Sigmoid colon (tissue), 7 donors: ENCODE measurements around the gene ACTL6B. TPM values are rescaled to one million over a fixed set of nuclear protein-coding genes. Genes with fewer than 3 reads are reported as not detected.

Experiments
- DNase-seq: peaks from one replicate; pipeline ENCODE4 v3.0.0-alpha.2; 2019
- H3K27ac ChIP-seq, 4 donors: fragments of 200-600 bp; sonication (generic); one replicate each; pipeline ENCODE4 v1.5.1; 2016 to 2019; ENCODE audit warnings: mild to moderate bottlenecking in 1 of 4
- H3K27me3 ChIP-seq, 3 donors: fragments of 200-600 bp; sonication (generic); one replicate each; pipeline ENCODE4 v1.5.1; 2019; ENCODE audit warnings: mild to moderate bottlenecking in 1 of 3
- H3K36me3 ChIP-seq, 4 donors: fragments of 200-600 bp; sonication (generic); one replicate each; pipeline ENCODE4 v1.5.1; 2016 to 2019
- H3K4me1 ChIP-seq, 4 donors: fragments of 200-600 bp; sonication (generic); one replicate each; pipeline ENCODE4 v1.5.1; 2017 to 2019
- H3K4me3 ChIP-seq, 4 donors: fragments of 200-600 bp; sonication (generic); one replicate each; pipeline ENCODE4 v1.5.1; 2017 to 2019; ENCODE audit warnings: mild to moderate bottlenecking in 2 of 4, moderate library complexity in 1 of 4
- H3K9me3 ChIP-seq, 4 donors: fragments of 200-600 bp in 3 of 4; sonication (generic) in 3 of 4; one replicate each; pipeline versions ENCODE4 v1.5.1 to v1.6.1; 2013 to 2019
- EP300 ChIP-seq, 4 donors: sonication (generic); formaldehyde crosslinking; IDR thresholded peaks; one replicate each; pipeline ENCODE4 v1.6.1; 2017; ENCODE audit warnings: antibody characterized with exemption in 4 of 4
- POLR2A ChIP-seq, 2 donors: fragments of 450-650 bp; IDR thresholded peaks; one replicate each; pipeline ENCODE4 v1.6.1; 2016; ENCODE audit warnings: antibody characterized with exemption in 2 of 2, mild to moderate bottlenecking in 2 of 2, moderate library complexity in 2 of 2
- POLR2AphosphoS5 ChIP-seq, 4 donors: sonication (generic); formaldehyde crosslinking; IDR thresholded peaks; one replicate each; pipeline ENCODE4 v1.6.1; 2017; ENCODE audit warnings: antibody characterized with exemption in 4 of 4
- WGBS, 2 donors: extraction: QIAGEN DNeasy Blood & Tissue Kit; methylation state at CpG; one replicate each; pipeline ENCODE4 v1.1.7; 2013; 5-methylcytosine and 5-hydroxymethylcytosine counted together
- intact Hi-C: fragments of 100-400 bp; cut with DNase I; formaldehyde crosslinking; loops from one replicate; pipeline ENCODE4 v1.15.1; 2023
- polyA plus RNA-seq, 3 donors: library from polyadenylated mRNA; stranded (reverse); fragments of 200-250 nt; gene quantifications; one replicate each; pipeline ENCODE4 v1.2.3, GENCODE V29; 2013
- total RNA-seq, 4 donors: library from RNA; depleted of rRNA; stranded (reverse); fragments of >200 nt; gene quantifications; one replicate each; pipeline ENCODE4 v1.1.0, GENCODE V29; 2016
- TF ChIP-seq, protein P1 (sequence below), 4 experiments: fragments of 450-650 bp in 3 of 4; fragments of 200-600 bp in 1 of 4; IDR thresholded peaks; one replicate each; pipeline ENCODE4 v1.5.1; 2016 to 2019; ENCODE audit warnings: antibody characterized with exemption in 4 of 4, mild to moderate bottlenecking in 3 of 4, moderate library complexity in 2 of 4
- donor health status: healthy with polysubstance abuse.
- donor health status: Bipolar disorder and iron deficiency.
- donor health status: healthy.

ACTL6B gene
- total and polyA plus RNA-seq, 7 donors: 0.58 to 0.71 (median 0.68) TPM; not detected in 4

DNA sequence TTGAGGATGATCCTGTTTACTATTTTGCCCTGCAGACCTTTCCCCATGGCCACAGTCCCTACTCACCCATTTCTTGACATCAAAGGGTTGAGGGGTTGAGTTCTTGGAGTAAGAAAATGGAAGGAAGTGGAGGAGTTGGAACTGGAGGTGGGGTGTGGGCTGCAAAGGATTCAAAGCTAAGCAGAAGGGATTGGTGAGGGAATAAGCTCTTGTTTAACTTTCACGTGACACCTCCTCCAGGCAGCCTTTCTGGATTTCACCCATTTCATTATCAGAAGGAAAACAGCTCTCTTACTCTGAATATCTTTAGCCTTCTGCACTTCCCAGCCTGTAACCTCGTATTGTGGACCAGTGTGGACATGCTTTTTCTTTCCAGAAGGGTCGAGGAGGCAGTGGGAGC lies 30.2 kb downstream of the ACTL6B start:
- H3K4me3 ChIP-seq: peak overlapping the region in 3 of 4 donors; percentile 23 to 41 (median 30)
- 13 to 20% methylated on average over 3 of the region's 3 CpGs for WGBS, 2 donors
- no peaks in the 10 kb centered on the region for H3K9me3 ChIP-seq
- peaks cover 0 to 13% (median 11%) of the 10 kb centered on the region in 4 donors for H3K4me1 ChIP-seq
- H3K27me3 ChIP-seq: peaks cover 0 to 11% (median 8%) of the 10 kb centered on the region in 3 donors
- H3K27ac ChIP-seq: no peak overlapping the region
- TF ChIP-seq, protein P1, sequence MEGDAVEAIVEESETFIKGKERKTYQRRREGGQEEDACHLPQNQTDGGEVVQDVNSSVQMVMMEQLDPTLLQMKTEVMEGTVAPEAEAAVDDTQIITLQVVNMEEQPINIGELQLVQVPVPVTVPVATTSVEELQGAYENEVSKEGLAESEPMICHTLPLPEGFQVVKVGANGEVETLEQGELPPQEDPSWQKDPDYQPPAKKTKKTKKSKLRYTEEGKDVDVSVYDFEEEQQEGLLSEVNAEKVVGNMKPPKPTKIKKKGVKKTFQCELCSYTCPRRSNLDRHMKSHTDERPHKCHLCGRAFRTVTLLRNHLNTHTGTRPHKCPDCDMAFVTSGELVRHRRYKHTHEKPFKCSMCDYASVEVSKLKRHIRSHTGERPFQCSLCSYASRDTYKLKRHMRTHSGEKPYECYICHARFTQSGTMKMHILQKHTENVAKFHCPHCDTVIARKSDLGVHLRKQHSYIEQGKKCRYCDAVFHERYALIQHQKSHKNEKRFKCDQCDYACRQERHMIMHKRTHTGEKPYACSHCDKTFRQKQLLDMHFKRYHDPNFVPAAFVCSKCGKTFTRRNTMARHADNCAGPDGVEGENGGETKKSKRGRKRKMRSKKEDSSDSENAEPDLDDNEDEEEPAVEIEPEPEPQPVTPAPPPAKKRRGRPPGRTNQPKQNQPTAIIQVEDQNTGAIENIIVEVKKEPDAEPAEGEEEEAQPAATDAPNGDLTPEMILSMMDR (IDR thresholded peaks at IDR 0.05): no peak
- TF ChIP-seq POLR2AphosphoS5 (IDR thresholded peaks at IDR 0.05) (no peak), EP300 (IDR thresholded peaks at IDR 0.05) (no peak), POLR2A (IDR thresholded peaks at IDR 0.05) (no peak)
- intact Hi-C loops: loop anchor here (5.0 kb wide), 1 partner anchor 46 kb away; the partner anchor contains the start of gene GNB2
- no peak for DNase-seq
- no peaks in the 10 kb centered on the region for H3K36me3 ChIP-seq

DNA sequence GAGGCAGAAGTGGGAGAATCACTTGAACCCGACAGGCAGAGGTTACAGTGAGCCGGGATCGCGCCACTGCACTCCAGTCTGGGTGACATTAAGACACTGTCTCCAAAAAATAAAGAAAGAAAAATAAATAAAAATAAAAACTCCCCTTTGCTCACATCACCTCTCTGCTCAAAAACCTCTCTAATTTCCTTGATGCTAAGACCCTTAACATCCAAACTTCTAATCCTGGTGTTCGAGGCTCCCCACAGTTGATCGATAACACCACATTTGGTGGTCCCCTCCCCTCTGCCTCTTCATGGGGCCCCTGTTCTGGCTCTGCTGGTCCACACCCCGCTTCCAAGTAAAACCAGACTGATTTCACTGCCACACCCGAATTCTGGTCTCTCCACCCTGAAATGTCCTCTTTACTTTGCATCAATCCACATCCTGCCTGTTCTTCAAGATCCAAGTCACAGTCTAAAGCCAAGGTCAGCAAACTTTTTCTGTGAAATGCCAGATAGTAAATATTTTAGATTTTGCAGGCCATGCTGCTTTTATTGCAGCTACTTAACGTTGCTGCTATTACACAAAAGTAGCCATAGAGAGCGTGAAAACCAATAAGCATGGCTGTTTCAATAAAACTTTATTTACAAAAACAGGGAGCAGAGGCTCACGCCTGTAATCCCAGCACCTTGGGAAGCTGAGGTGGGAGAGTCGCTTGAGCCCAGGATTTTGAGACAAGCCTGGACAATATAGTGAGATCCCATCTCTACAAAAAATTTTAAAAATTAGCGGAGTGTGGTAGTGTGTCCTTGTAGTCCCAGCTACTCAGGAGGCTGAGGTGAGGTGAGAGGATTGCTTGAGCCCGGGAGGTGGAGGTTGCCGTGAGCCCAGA lies 32.1 kb downstream of the ACTL6B start:
- no peaks in the 10 kb centered on the region for H3K36me3 ChIP-seq
- no peak for DNase-seq
- peaks cover 0 to 13% (median 11%) of the 10 kb centered on the region in 4 donors for H3K4me1 ChIP-seq
- WGBS, 2 donors: 74 to 88% methylated on average over 15 of the region's 15 CpGs
- H3K27me3 ChIP-seq: peaks cover 0 to 11% (median 8%) of the 10 kb centered on the region in 3 donors
- intact Hi-C loops: no loop called here
- H3K4me3 ChIP-seq: no peak overlapping the region
- no peak overlapping the region for H3K27ac ChIP-seq
- H3K9me3 ChIP-seq: no peaks in the 10 kb centered on the region
- TF ChIP-seq POLR2A (IDR thresholded peaks at IDR 0.05) (no peak), EP300 (IDR thresholded peaks at IDR 0.05) (no peak), POLR2AphosphoS5 (IDR thresholded peaks at IDR 0.05) (no peak)
- TF ChIP-seq, protein P1 (IDR thresholded peaks at IDR 0.05): no peak

DNA sequence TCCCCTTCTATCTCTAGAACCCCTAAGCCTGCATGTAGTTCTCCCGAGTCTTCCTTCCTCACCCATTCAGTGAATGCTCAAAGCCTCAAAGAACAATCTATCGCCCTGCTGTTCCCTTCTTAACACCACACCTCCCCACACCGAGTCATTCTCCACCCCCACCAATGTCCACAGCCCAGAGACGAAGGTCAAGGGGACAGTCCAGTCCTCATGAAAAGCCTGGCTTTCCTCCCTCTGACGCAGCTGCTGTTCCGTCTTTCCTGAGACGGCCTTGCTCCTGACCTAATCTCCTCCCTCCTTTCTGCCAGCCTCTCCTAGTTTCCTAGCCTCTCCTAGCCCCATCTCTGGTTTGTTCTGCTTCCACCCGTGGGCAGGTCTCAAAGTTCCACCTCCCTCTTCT lies 34.7 kb downstream of the ACTL6B start:
- no peaks in the 10 kb centered on the region for H3K9me3 ChIP-seq
- H3K4me1 ChIP-seq: peaks cover 0 to 6% (median 5%) of the 10 kb centered on the region in 4 donors
- peaks cover 0 to 2% (median 0%) of the 10 kb centered on the region in 3 donors for H3K27me3 ChIP-seq
- intact Hi-C loops: no loop called here
- 81 to 87% methylated on average over 8 of the region's 8 CpGs for WGBS, 2 donors
- H3K4me3 ChIP-seq: no peak overlapping the region
- DNase-seq: no peak
- no peak for TF ChIP-seq POLR2AphosphoS5 (IDR thresholded peaks at IDR 0.05)
- TF ChIP-seq, protein P1 (IDR thresholded peaks at IDR 0.05): no peak
- no peak for TF ChIP-seq POLR2A (IDR thresholded peaks at IDR 0.05)
- TF ChIP-seq EP300 (IDR thresholded peaks at IDR 0.05): no peak
- H3K36me3 ChIP-seq: no peaks in the 10 kb centered on the region
- no peak overlapping the region for H3K27ac ChIP-seq

DNA sequence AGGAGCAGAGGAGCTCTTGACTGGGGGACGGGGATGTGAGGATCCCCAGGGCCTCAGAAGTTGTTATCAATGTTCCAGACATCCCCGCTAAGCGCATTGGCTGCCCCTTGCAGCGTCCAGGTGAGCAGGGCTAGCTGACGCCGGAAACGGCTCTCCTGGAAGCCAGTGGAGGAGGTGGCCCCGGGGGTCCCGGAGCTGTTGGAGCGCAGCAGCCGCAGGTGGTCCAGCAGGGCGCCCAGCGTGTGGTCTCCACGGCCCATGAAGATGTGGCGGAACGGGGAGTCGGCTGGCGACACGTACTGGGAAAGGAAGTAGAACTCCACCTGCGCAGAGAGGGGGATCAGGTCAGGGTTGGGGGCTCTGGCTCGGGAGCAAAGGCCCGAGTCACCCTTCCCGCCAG lies 35.4 kb downstream of the ACTL6B start:
- no peaks in the 10 kb centered on the region for H3K4me1 ChIP-seq
- WGBS, 2 donors: 95 to 96% methylated on average over 23 of the region's 23 CpGs
- H3K36me3 ChIP-seq: no peaks in the 10 kb centered on the region
- H3K9me3 ChIP-seq: no peaks in the 10 kb centered on the region
- H3K27me3 ChIP-seq: no peaks in the 10 kb centered on the region
- no peak for DNase-seq
- no peak overlapping the region for H3K27ac ChIP-seq
- TF ChIP-seq, protein P1 (IDR thresholded peaks at IDR 0.05): no peak
- TF ChIP-seq POLR2A (IDR thresholded peaks at IDR 0.05) (no peak), POLR2AphosphoS5 (IDR thresholded peaks at IDR 0.05) (no peak), EP300 (IDR thresholded peaks at IDR 0.05) (no peak)
- intact Hi-C loops: no loop called here
- H3K4me3 ChIP-seq: no peak overlapping the region
